K562 (cell line): ENCODE measurements around the gene CYB5R3. TPM values are rescaled to one million over a fixed set of nuclear protein-coding genes. Genes with fewer than 3 reads are reported as not detected.
A peak's percentile ranks its signal among the peaks of the same experiment; 100 is the strongest.

ENCODE experiments used
- BCOR ChIP-seq: fragments of 450-650 bp; IDR thresholded peaks from 2 replicates; pipeline ENCODE4 v1.6.1; 2016
- ELF1 ChIP-seq: fragments of 200-800 bp; sonication (Bioruptor generic); IDR thresholded peaks from 2 replicates; pipeline ENCODE4 v1.6.1; 2016; ENCODE audit warnings: missing genetic modification characterization, missing compliant biosample characterization
- ETS2 ChIP-seq: IDR thresholded peaks from 2 replicates; pipeline ENCODE4 v1.6.1; 2016; ENCODE audit warnings: borderline replicate concordance, missing genetic modification characterization, mild to moderate bottlenecking, moderate library complexity, missing compliant biosample characterization; ENCODE audit not compliant: poor library complexity, severe bottlenecking
- HMBOX1 ChIP-seq: sonication (generic); IDR thresholded peaks from 2 replicates; pipeline ENCODE4 v1.6.1; 2016
- NCOA4 ChIP-seq: fragments of 450-650 bp; IDR thresholded peaks from 2 replicates; pipeline ENCODE4 v1.6.1; 2018; ENCODE audit warnings: mild to moderate bottlenecking; ENCODE audit not compliant: partially characterized antibody
- NFATC3 ChIP-seq: fragments of 450-650 bp; IDR thresholded peaks from 2 replicates; pipeline ENCODE4 v1.6.1; 2017; ENCODE audit warnings: mild to moderate bottlenecking
- NRF1 ChIP-seq, 2 experiments: fragments of 450-650 bp; IDR thresholded peaks in 1 of 2; conservative IDR thresholded peaks in 1 of 2; 2 replicates each; pipeline ENCODE4 v1.6.1; 2014; ENCODE audit warnings: mild to moderate bottlenecking in 2 of 2
- SIX5 ChIP-seq, 2 experiments: IDR thresholded peaks; 2 replicates each; pipeline ENCODE4 v1.6.1; 2011; ENCODE audit warnings: low read length in 2 of 2, borderline replicate concordance in 1 of 2, low read depth in 1 of 2, mild to moderate bottlenecking in 1 of 2, moderate library complexity in 1 of 2; ENCODE audit not compliant: insufficient read depth in 1 of 2
- ZBTB49 ChIP-seq: sonication (generic); formaldehyde crosslinking; IDR thresholded peaks from 2 replicates; pipeline ENCODE4 v1.8.0; 2022; ENCODE audit warnings: missing genetic modification reagents, mild to moderate bottlenecking, borderline replicate concordance
- ZNF511 ChIP-seq: sonication (generic); formaldehyde crosslinking; IDR thresholded peaks from 2 replicates; pipeline ENCODE4 v1.8.0; 2022; ENCODE audit warnings: mild to moderate bottlenecking, missing genetic modification reagents
- ZNF77 ChIP-seq: fragments of 250-450 bp; sonication (Bioruptor Pico); IDR thresholded peaks from 2 replicates; pipeline ENCODE4 v1.5.0; 2020
- ZSCAN32 ChIP-seq: fragments of 450-650 bp; formaldehyde crosslinking; IDR thresholded peaks from 2 replicates; pipeline ENCODE4 v1.4.0; 2020; ENCODE audit warnings: mild to moderate bottlenecking, moderate library complexity
- polyA plus RNA-seq, 8 experiments: library from polyadenylated mRNA; depleted of rRNA in 4 of 8; stranded (reverse) in 5 of 8; unstranded in 3 of 8; fragments of >200 nt; fragmentation: Nextera tagmentation in 2 of 8; fragmentation: Illumina TruSeq in 1 of 8; extraction: Ambion mirVana in 2 of 8; extraction: Trizol in 1 of 8; gene quantifications; 2 replicates each; pipeline versions ENCODE4 v1.2.1 to v1.2.3, GENCODE V29; 2011 to 2014; ENCODE audit warnings: inconsistent platforms in 1 of 8, missing spikeins in 1 of 8
- total RNA-seq, 7 experiments: library from RNA; depleted of rRNA in 6 of 7; stranded (reverse); fragments of >200 nt in 6 of 7; fragmentation: Illumina TruSeq in 2 of 7; extraction: Trizol in 2 of 7; gene quantifications; 2 replicates each; pipeline versions ENCODE4 v1.2.1 to v1.2.3, GENCODE V29; 2011 to 2021; ENCODE audit warnings: low replicate concordance in 1 of 7
- TF ChIP-seq, protein P1 (sequence below): fragments of 250-450 bp; sonication (Bioruptor Pico); IDR thresholded peaks from 2 replicates; pipeline ENCODE4 v1.4.0; 2020
- TF ChIP-seq, protein P2 (sequence below): IDR thresholded peaks from 2 replicates; pipeline ENCODE4 v1.6.1; 2014; ENCODE audit warnings: antibody characterized with exemption

Gene CYB5R3
- total and polyA plus RNA-seq, 9 of the 15 experiments (the other 6 are each of a cell fraction or from before 2014, with no cell fraction given) = 1.4 to 66.8 (median 23.4) TPM

DNA sequence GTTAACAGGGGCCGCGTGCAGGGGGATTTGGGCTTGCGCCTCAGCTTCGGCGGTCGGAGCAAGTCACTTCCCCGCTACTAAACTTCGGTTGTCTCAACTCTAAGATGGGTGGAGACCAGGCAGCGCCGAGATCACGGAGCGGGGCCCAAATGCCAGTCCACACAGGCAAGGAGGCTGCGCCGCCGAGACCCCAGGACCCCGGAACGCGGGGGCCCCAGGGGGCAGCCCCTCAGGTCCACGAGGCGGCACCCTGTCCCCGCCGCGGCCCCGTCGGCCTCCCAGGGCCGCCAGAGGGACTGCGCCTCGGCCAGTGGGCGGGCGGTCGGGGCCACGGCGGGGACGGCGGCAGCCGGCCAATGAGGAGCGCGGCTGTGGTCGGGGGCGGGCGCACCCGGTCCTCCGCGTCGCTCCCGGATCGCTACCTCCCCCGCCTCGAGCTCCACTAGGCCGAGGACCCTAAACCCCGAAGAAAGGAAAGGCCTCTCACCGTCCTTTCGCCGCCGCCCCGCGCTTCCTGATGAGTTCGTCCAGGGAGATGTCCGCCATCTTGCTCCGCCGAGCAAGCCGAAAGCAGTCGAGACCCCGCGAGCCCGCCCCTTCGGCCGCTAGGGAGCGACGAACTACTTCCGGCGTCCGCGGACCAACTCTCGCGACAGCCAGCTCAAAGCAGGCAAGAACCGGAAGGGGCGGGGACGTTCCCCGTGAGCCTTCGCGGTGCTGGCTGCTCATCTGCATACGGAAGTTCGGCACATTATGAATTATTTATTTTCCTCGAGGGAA lies 34.7 kb downstream of the CYB5R3 start, which contains the start of gene POLDIP3 (continued):
- TF ChIP-seq, protein P1, sequence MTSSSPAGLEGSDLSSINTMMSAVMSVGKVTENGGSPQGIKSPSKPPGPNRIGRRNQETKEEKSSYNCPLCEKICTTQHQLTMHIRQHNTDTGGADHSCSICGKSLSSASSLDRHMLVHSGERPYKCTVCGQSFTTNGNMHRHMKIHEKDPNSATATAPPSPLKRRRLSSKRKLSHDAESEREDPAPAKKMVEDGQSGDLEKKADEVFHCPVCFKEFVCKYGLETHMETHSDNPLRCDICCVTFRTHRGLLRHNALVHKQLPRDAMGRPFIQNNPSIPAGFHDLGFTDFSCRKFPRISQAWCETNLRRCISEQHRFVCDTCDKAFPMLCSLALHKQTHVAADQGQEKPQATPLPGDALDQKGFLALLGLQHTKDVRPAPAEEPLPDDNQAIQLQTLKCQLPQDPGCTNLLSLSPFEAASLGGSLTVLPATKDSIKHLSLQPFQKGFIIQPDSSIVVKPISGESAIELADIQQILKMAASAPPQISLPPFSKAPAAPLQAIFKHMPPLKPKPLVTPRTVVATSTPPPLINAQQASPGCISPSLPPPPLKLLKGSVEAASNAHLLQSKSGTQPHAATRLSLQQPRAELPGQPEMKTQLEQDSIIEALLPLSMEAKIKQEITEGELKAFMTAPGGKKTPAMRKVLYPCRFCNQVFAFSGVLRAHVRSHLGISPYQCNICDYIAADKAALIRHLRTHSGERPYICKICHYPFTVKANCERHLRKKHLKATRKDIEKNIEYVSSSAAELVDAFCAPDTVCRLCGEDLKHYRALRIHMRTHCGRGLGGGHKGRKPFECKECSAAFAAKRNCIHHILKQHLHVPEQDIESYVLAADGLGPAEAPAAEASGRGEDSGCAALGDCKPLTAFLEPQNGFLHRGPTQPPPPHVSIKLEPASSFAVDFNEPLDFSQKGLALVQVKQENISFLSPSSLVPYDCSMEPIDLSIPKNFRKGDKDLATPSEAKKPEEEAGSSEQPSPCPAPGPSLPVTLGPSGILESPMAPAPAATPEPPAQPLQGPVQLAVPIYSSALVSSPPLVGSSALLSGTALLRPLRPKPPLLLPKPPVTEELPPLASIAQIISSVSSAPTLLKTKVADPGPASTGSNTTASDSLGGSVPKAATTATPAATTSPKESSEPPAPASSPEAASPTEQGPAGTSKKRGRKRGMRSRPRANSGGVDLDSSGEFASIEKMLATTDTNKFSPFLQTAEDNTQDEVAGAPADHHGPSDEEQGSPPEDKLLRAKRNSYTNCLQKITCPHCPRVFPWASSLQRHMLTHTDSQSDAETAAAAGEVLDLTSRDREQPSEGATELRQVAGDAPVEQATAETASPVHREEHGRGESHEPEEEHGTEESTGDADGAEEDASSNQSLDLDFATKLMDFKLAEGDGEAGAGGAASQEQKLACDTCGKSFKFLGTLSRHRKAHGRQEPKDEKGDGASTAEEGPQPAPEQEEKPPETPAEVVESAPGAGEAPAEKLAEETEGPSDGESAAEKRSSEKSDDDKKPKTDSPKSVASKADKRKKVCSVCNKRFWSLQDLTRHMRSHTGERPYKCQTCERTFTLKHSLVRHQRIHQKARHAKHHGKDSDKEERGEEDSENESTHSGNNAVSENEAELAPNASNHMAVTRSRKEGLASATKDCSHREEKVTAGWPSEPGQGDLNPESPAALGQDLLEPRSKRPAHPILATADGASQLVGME (CRISPR knock-in tag) = no peak
- no peak for TF ChIP-seq NCOA4
- no peak for TF ChIP-seq NFATC3
- peak; percentile 88 for TF ChIP-seq ELF1 (tag)
- TF ChIP-seq ZBTB49 (CRISPR knock-in tag) = no peak
- no peak for TF ChIP-seq SIX5 (IDR thresholded peaks at IDR 0.05; ENCODE audit: borderline replicate concordance in 1 of 2, insufficient read depth in 1 of 2, low read depth in 1 of 2, low read length in 2 of 2)
- TF ChIP-seq, protein P2, sequence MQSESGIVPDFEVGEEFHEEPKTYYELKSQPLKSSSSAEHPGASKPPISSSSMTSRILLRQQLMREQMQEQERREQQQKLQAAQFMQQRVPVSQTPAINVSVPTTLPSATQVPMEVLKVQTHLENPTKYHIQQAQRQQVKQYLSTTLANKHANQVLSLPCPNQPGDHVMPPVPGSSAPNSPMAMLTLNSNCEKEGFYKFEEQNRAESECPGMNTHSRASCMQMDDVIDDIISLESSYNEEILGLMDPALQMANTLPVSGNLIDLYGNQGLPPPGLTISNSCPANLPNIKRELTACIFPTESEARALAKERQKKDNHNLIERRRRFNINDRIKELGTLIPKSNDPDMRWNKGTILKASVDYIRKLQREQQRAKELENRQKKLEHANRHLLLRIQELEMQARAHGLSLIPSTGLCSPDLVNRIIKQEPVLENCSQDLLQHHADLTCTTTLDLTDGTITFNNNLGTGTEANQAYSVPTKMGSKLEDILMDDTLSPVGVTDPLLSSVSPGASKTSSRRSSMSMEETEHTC = no peak
- no peak; the same call in 1 of the 2 replicates for TF ChIP-seq ZNF511 (CRISPR knock-in tag)
- no peak for TF ChIP-seq HMBOX1
- no peak for TF ChIP-seq ZSCAN32 (CRISPR knock-in tag)
- TF ChIP-seq ZNF77 (CRISPR knock-in tag) = no peak
- no peak for TF ChIP-seq ETS2 (tag)
- peak; percentile 54 to 59; a peak in 2 of 4 replicates for TF ChIP-seq NRF1 (conservative IDR thresholded peaks at IDR 0.05 in 1 of 2, IDR thresholded peaks at IDR 0.05 in 1 of 2)
- no peak for TF ChIP-seq BCOR
